ENCODE measurements around the gene DCST2.
"Not testable (repeated sequence)": the region's sequence is repeated elsewhere in the genome, so short reads cannot be mapped to it uniquely, and the experiment has no call there.

Gene DCST2

GRCh38 chr1:154999571-155000410, 33.8 kb downstream of the DCST2 start:
- H3K27ac ChIP-seq (ENCODE audit: insufficient read depth in 1 of 2, low read depth in 1 of 2, low read length in 2 of 2, poor library complexity in 1 of 2, severe bottlenecking in 2 of 2) = peak overlapping the region in 1 of 2 experiments; percentile 79
- H3K4me3 ChIP-seq (ENCODE audit: control insufficient read depth in 1 of 7, extremely low read depth in 1 of 7, insufficient read depth in 4 of 7, low read depth in 2 of 7, low read length in 6 of 7) = peak overlapping the region; percentile 16 to 95 (median 72)
- CTCF ChIA-PET = interaction anchor here (0.8 to 14.0 kb wide), 13 partner anchors 10 to 81 kb away, joined by 3 to 320 read pairs (median 5); partner anchors contain the start of genes CKS1B, FLAD1, PBXIP1 and PYGO2
- peak in 2 of 3 donors; percentile 50 to 61 for DNase-seq
- H3K36me3 ChIP-seq (ENCODE audit: control insufficient read depth in 4 of 4, insufficient read depth in 4 of 4, low read length in 3 of 4) = no peaks in the 10 kb centered on the region
- POLR2A ChIA-PET = interaction anchor here (0.6 to 1.8 kb wide), 5 partner anchors 13 to 47 kb away, joined by 3 to 6 read pairs (median 4); partner anchors contain the start of gene PYGO2
- no peaks in the 10 kb centered on the region for H3K9me3 ChIP-seq (ENCODE audit: control extremely low read depth in 1 of 5, control insufficient read depth in 4 of 5, insufficient read depth in 2 of 5, low read depth in 1 of 5, low read length in 4 of 5)
- H3K4me1 ChIP-seq (ENCODE audit: control extremely low read depth in 1 of 4, control insufficient read depth in 4 of 4, insufficient read depth in 4 of 4, low read length in 3 of 4) = peaks cover 14 to 86% (median 83%) of the 10 kb centered on the region in 4 experiments
- no peaks in the 10 kb centered on the region for H3K27me3 ChIP-seq (replicated peaks in 2 of 5; ENCODE audit: control insufficient read depth in 4 of 5, insufficient read depth in 5 of 5, low read length in 4 of 5)
- under 1% methylated on average over 34 of the region's 50 CpGs for WGBS (ENCODE audit: insufficient coverage)

- 9% methylated on average over 20 of the region's 40 CpGs for WGBS (ENCODE audit: insufficient coverage)
- POLR2A ChIA-PET = interaction anchor here (1.0 to 1.8 kb wide), 2 partner anchors 25 to 38 kb away, joined by 3 to 6 read pairs; partner anchors contain the start of gene PYGO2
- Histone ChIP-seq H3K4me3 (ENCODE audit: control insufficient read depth in 1 of 7, extremely low read depth in 1 of 7, insufficient read depth in 4 of 7, low read depth in 2 of 7, low read length in 6 of 7) (peak overlapping the region in 6 of 7 experiments; percentile 38 to 95 (median 62)), H3K27me3 (replicated peaks in 2 of 5; ENCODE audit: control insufficient read depth in 4 of 5, insufficient read depth in 5 of 5, low read length in 4 of 5) (no peaks in the 10 kb centered on the region), H3K27ac (ENCODE audit: insufficient read depth in 1 of 2, low read depth in 1 of 2, low read length in 2 of 2, poor library complexity in 1 of 2, severe bottlenecking in 2 of 2) (peak overlapping the region in 1 of 2 experiments; percentile 49), H3K36me3 (ENCODE audit: control insufficient read depth in 4 of 4, insufficient read depth in 4 of 4, low read length in 3 of 4) (no peaks in the 10 kb centered on the region), H3K9me3 (ENCODE audit: control extremely low read depth in 1 of 5, control insufficient read depth in 4 of 5, insufficient read depth in 2 of 5, low read depth in 1 of 5, low read length in 4 of 5) (no peaks in the 10 kb centered on the region), H3K4me1 (ENCODE audit: control extremely low read depth in 1 of 4, control insufficient read depth in 4 of 4, insufficient read depth in 4 of 4, low read length in 3 of 4) (peaks cover 9 to 86% (median 82%) of the 10 kb centered on the region in 4 experiments)
- DNase-seq = peak; percentile 74 to 76 (median 75)
- CTCF ChIA-PET = interaction anchor here (0.7 to 14.0 kb wide), 15 partner anchors 9 to 215 kb away, joined by 3 to 320 read pairs (median 4); partner anchors contain the start of genes CKS1B, FLAD1, PBXIP1 and PYGO2
These were observed 34.6 kb downstream of the DCST2 start for GRCh38 chr1:154998818-154999570.

- POLR2A ChIA-PET = interaction anchor here (1.8 kb wide), 1 partner anchor 25 kb away, joined by 6 read pairs; no protein-coding TSS in a partner anchor
- no peak overlapping the region for H3K4me3 ChIP-seq (ENCODE audit: control insufficient read depth in 1 of 7, extremely low read depth in 1 of 7, insufficient read depth in 4 of 7, low read depth in 2 of 7, low read length in 6 of 7)
- no peaks in the 10 kb centered on the region for H3K9me3 ChIP-seq (ENCODE audit: control extremely low read depth in 1 of 5, control insufficient read depth in 4 of 5, insufficient read depth in 2 of 5, low read depth in 1 of 5, low read length in 4 of 5)
- 85% methylated on average over 9 of the region's 16 CpGs for WGBS (ENCODE audit: insufficient coverage)
- CTCF ChIA-PET = interaction anchor here (0.7 to 14.0 kb wide), 13 partner anchors 8 to 215 kb away, joined by 3 to 320 read pairs (median 6); partner anchors contain the start of genes CKS1B, FLAD1, PBXIP1 and PYGO2
- no peak for DNase-seq
- no peaks in the 10 kb centered on the region for H3K36me3 ChIP-seq (ENCODE audit: control insufficient read depth in 4 of 4, insufficient read depth in 4 of 4, low read length in 3 of 4)
- H3K4me1 ChIP-seq (ENCODE audit: control extremely low read depth in 1 of 4, control insufficient read depth in 4 of 4, insufficient read depth in 4 of 4, low read length in 3 of 4) = peaks cover 9 to 82% (median 76%) of the 10 kb centered on the region in 4 experiments
- no peaks in the 10 kb centered on the region for H3K27me3 ChIP-seq (replicated peaks in 2 of 5; ENCODE audit: control insufficient read depth in 4 of 5, insufficient read depth in 5 of 5, low read length in 4 of 5)
- H3K27ac ChIP-seq (ENCODE audit: insufficient read depth in 1 of 2, low read depth in 1 of 2, low read length in 2 of 2, poor library complexity in 1 of 2, severe bottlenecking in 2 of 2) = no peak overlapping the region
These were observed 35.3 kb downstream of the DCST2 start for GRCh38 chr1:154998201-154998780.

- CTCF ChIA-PET = interaction anchor here (1.0 to 14.0 kb wide), 11 partner anchors 11 to 63 kb away, joined by 3 to 320 read pairs (median 5); partner anchors contain the start of genes CKS1B, FLAD1, PBXIP1 and PYGO2
- 76% methylated on average over 13 of the region's 15 CpGs for WGBS (ENCODE audit: insufficient coverage)
- Histone ChIP-seq H3K9me3 (ENCODE audit: control extremely low read depth in 1 of 5, control insufficient read depth in 4 of 5, insufficient read depth in 2 of 5, low read depth in 1 of 5, low read length in 4 of 5) (no peaks in the 10 kb centered on the region), H3K27ac (ENCODE audit: insufficient read depth in 1 of 2, low read depth in 1 of 2, low read length in 2 of 2, poor library complexity in 1 of 2, severe bottlenecking in 2 of 2) (no peak overlapping the region), H3K4me1 (ENCODE audit: control extremely low read depth in 1 of 4, control insufficient read depth in 4 of 4, insufficient read depth in 4 of 4, low read length in 3 of 4) (peaks cover 7 to 83% (median 73%) of the 10 kb centered on the region in 4 experiments), H3K36me3 (ENCODE audit: control insufficient read depth in 4 of 4, insufficient read depth in 4 of 4, low read length in 3 of 4) (peaks cover 0 to 7% (median 3%) of the 10 kb centered on the region in 4 experiments), H3K4me3 (ENCODE audit: control insufficient read depth in 1 of 7, extremely low read depth in 1 of 7, insufficient read depth in 4 of 7, low read depth in 2 of 7, low read length in 6 of 7) (peak overlapping the region in 2 of 7 experiments; percentile 28), H3K27me3 (replicated peaks in 2 of 5; ENCODE audit: control insufficient read depth in 4 of 5, insufficient read depth in 5 of 5, low read length in 4 of 5) (no peaks in the 10 kb centered on the region)
- POLR2A ChIA-PET = interaction anchor here (0.5 to 1.3 kb wide), 2 partner anchors 36 to 129 kb away, joined by 3 to 4 read pairs; partner anchors contain the start of gene PYGO2
- DNase-seq = peak; percentile 71 to 84 (median 82)
These were observed 36.4 kb downstream of the DCST2 start for GRCh38 chr1:154996966-154997701.

GRCh38 chr1:154995301-154995983, 38.1 kb downstream of the DCST2 start:
- Histone ChIP-seq H3K4me1 (ENCODE audit: control extremely low read depth in 1 of 4, control insufficient read depth in 4 of 4, insufficient read depth in 4 of 4, low read length in 3 of 4) (peaks cover 7 to 69% (median 60%) of the 10 kb centered on the region in 4 experiments), H3K36me3 (ENCODE audit: control insufficient read depth in 4 of 4, insufficient read depth in 4 of 4, low read length in 3 of 4) (peaks cover 0 to 15% (median 4%) of the 10 kb centered on the region in 4 experiments)
- not testable (repeated sequence) for H3K9me3 ChIP-seq (ENCODE audit: control extremely low read depth in 1 of 5, control insufficient read depth in 4 of 5, insufficient read depth in 2 of 5, low read depth in 1 of 5, low read length in 4 of 5); H3K4me3 ChIP-seq (ENCODE audit: control insufficient read depth in 1 of 7, extremely low read depth in 1 of 7, insufficient read depth in 4 of 7, low read depth in 2 of 7, low read length in 6 of 7); H3K27me3 ChIP-seq (replicated peaks in 2 of 5; ENCODE audit: control insufficient read depth in 4 of 5, insufficient read depth in 5 of 5, low read length in 4 of 5); H3K27ac ChIP-seq (ENCODE audit: insufficient read depth in 1 of 2, low read depth in 1 of 2, low read length in 2 of 2, poor library complexity in 1 of 2, severe bottlenecking in 2 of 2)
- peak; percentile 54 to 69 (median 55) for DNase-seq
- CTCF ChIA-PET = interaction anchor here (0.8 to 14.0 kb wide), 12 partner anchors 13 to 315 kb away, joined by 3 to 320 read pairs (median 4); partner anchors contain the start of genes CKS1B, FLAD1 and SHC1
- POLR2A ChIA-PET = interaction anchor here (1.3 kb wide), 1 partner anchor 34 kb away, joined by 4 read pairs; the partner anchor contains the start of gene PYGO2
- WGBS (ENCODE audit: insufficient coverage) = 88% methylated on average over 3 of the region's 13 CpGs
